Upper lobe of left lung (tissue), 4 donors: ENCODE data around the gene PLEK.

Experiments used
- EP300 ChIP-seq, 4 donors: sonication (generic); formaldehyde crosslinking; IDR thresholded peaks; one replicate each; pipeline ENCODE4 v1.5.1; 2017; ENCODE audit warnings: antibody characterized with exemption in 4 of 4, control low read depth in 2 of 4
- POLR2AphosphoS5 ChIP-seq, 2 donors: sonication (generic); formaldehyde crosslinking; IDR thresholded peaks; one replicate each; pipeline ENCODE4 v1.5.1; 2017; ENCODE audit warnings: antibody characterized with exemption in 2 of 2
- TF ChIP-seq, protein P1 (sequence below), 6 experiments: fragments of 450-650 bp in 4 of 6; fragments of 200-600 bp in 2 of 6; sonication (generic) in 2 of 6; IDR thresholded peaks; one replicate each; pipeline ENCODE4 v1.5.1; 2016 to 2019; ENCODE audit warnings: antibody characterized with exemption in 6 of 6

DNA sequence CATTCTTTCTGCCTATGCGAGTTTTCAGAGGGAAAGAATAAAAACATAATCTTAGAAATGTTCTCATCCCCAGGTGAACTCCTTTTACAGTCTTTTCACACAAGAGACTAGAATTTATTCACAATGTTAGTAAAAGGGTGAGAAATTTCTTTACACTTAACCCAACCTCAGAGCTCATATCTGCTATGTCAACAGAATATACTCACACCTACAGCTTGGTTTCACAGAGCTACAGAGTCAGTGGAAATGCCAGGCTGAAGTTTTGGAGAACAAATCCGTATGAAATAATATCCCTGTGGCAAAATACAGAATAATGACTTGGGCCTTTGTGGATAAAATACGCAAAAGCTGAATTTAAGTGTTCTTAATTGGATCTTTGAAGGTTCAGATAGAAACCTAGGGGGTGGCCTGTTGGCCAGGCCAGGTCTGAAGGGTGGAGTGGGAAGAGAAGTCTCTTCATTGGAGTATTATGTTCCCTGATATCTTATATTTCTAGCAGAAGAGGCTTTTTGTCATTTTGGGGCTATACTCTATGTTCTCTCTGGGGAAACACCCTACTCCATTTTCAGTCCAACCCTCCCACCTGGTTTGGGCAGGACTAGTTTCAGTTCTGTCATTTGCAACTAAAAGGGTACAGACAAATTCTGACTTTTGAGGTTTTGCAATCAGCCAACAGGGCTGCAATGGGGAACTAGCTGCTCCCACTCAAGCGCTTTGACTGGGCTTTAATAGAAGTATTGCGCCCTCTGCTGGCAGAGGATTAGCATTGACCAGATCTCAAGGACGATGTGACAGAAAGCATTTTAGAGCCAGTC is 76.3 kb downstream of the PLEK start:
- no peak for TF ChIP-seq EP300 (IDR thresholded peaks at IDR 0.05)
- TF ChIP-seq, protein P1, sequence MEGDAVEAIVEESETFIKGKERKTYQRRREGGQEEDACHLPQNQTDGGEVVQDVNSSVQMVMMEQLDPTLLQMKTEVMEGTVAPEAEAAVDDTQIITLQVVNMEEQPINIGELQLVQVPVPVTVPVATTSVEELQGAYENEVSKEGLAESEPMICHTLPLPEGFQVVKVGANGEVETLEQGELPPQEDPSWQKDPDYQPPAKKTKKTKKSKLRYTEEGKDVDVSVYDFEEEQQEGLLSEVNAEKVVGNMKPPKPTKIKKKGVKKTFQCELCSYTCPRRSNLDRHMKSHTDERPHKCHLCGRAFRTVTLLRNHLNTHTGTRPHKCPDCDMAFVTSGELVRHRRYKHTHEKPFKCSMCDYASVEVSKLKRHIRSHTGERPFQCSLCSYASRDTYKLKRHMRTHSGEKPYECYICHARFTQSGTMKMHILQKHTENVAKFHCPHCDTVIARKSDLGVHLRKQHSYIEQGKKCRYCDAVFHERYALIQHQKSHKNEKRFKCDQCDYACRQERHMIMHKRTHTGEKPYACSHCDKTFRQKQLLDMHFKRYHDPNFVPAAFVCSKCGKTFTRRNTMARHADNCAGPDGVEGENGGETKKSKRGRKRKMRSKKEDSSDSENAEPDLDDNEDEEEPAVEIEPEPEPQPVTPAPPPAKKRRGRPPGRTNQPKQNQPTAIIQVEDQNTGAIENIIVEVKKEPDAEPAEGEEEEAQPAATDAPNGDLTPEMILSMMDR (IDR thresholded peaks at IDR 0.05) = peak; percentile 81 to 93 (median 91)
- TF ChIP-seq POLR2AphosphoS5 (IDR thresholded peaks at IDR 0.05) = peak; percentile 21 to 40
